NCI-H2171 treated with DMSO at 0.1 percent for 48 hours (cell line): ENCODE results near the gene DCAF5.
"Not testable (repeated sequence)": the region's sequence is repeated elsewhere in the genome, so short reads cannot be mapped to it uniquely, and the experiment has no call there.

ENCODE experiments used
- DNase-seq: peaks from one replicate; lab custom pipeline; 2025; lab: John Stamatoyannopoulos, UW

DCAF5 gene

DNA sequence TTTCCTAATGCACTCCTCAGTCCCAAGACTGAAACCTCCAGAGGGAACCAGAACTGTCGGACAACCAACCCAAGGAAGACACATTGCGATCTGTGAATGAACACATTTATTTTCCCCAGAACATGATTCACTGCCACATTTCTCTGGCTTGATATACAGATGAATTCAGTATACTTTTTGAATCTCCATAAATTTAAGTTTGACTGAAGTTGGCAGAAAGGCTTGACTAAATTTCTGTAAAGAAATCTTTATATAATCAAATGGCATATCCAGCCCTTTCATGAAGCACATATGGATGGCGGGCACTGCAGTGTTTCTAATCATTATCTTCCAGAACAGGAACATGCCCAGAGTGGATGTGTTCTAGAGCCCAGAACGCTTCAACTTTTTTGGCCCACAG, 56.7 kb downstream of the DCAF5 start:
- DNase-seq = no peak

- DNase-seq = no peak
Observed at GRCh38 chr14:69094481-69094880, 58.4 kb downstream of the DCAF5 start.

GRCh38 chr14:69093631-69094421, 59.1 kb downstream of the DCAF5 start:
- DNase-seq = no peak

DNA sequence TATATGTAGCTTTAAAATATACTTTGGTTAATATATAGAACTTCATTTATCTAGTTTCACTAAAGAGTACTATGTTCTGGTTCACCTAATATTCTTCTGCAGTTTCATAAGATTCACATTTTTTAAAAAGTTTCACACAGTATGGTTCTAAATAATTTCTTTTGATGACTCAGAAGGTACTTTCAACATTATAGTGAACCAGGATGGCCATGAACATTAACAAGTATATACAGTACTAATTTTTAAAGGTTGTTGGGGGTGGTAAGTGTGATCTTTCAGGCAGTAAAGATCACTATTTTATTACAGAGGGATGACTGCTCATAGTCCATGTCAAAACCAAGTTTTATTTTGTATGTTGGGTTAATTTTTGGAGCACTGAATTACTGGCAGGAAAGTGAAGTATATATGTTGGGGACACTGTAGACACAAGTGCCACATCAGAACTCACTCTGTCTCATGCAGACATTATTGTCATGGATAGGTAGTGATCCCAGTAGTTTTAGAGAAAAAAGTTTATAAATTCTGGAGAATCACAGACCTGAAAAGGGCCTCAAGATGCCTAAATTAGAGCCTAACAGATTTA, 60.0 kb downstream of the DCAF5 start:
- no peak for DNase-seq

- no peak for DNase-seq
Observed at GRCh38 chr14:69091695-69092094, 61.2 kb downstream of the DCAF5 start.

DNA sequence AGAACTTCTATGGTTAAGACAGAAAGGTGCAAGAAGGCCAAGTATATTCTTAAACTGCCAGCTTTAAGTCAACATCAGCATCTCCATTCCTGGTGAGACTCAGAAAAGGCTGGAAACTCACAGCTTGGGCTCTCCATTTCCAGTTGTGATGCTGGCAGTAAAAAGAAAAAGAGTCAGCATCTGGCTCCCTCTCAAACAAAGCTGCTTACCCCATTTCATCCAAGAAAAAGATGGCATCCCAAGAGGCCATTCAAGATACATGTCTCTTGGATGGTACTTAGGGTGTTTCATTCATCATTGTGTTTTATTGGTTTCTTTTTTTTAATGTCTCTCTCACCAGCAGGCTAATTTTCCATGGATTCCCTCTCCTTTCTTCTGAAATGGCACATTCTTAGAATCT, 61.9 kb downstream of the DCAF5 start:
- no peak for DNase-seq

DNA sequence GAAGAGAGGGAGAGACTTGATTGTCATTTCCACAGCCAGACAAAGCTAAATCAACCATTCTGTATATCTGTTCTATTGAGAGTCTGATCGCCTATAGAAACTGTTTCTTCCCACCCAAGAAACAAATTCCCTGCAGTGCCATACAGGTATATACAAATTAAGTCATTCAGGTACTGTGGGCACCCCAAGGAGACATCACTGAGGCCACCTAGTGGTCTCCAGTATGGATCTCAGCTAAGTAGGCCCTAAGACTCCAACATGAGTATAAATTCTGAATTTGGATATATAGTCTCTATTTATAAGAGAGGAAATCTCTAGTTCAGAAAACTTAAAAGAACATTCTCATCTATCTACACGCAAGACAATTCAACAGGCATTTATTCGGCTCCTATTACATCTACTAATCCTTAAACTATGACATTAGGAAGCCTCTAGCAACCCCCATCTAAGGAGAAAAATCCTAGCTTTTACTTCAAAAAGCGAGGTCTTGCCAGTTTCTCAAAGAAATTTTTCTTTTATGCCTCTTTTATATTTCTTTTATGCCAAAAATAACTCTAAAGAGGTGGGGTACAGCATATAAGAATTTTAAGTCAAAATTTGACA, 62.6 kb downstream of the DCAF5 start:
- peak; percentile 61 for DNase-seq

- no peak for DNase-seq
Observed at GRCh38 chr14:69089046-69089445, 63.9 kb downstream of the DCAF5 start.

DNA sequence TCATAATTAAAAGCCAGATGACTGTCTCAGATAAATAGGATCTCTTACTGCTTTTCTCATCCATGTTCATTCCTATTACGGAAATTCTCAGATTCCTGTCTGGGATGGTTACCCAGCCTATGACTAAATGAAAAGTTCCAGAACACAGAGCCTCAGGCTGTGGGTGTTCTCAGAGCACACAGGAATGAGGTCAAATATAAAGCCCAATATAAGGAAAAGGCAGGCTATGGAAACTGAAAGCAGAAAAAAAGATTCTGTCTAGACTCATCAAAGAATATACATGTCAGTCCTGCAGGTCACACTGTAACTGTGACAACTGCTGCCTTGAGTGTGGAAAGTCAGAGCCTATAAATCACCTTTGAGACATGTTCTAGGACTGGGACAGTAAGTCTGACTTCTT, 64.3 kb downstream of the DCAF5 start:
- no peak for DNase-seq

- peak; percentile 48 for DNase-seq
Observed at GRCh38 chr14:69087061-69087461, 65.9 kb downstream of the DCAF5 start.

- peak; percentile 50 for DNase-seq
Observed at GRCh38 chr14:69086537-69086936, 66.4 kb downstream of the DCAF5 start.

- no peak for DNase-seq
Observed at GRCh38 chr14:69084023-69084422, 68.9 kb downstream of the DCAF5 start.

DNA sequence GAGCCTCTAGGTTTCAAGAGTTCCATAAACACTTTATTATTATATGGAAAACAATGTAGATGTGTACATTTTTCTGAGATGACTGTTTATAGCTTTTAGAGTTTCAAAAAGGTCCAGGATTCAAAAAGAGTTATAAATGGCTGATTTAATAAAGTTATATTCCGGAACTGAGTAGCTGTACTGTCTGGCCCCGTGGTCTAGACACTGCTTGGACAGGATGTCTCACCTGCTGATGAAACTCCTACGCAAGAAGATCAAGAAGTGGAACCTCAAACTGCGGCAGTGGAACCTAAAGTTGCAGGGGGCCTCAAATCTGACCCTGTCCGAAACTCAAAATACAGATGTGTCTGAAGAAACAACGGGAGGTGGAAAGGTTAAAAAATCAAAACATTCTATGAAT, 69.7 kb downstream of the DCAF5 start:
- no peak for DNase-seq

DNA sequence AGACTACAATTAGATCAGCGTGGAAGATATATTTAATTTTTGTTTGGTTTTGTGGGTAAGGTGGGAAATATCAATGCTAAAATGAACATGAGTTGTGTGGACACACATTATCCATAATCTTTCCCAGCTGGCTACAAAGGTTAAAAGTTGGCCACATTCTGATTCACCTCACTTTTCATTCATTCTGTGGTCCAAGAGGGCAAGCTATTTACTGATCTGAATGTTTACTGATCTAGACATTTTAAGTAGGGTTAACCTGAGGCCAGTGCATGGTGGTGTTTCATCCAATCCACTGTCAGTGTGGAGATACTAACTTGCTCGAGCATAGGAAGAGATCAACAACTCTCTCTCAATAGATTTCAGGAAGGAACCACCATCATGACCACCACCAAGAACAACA, 71.6 kb downstream of the DCAF5 start:
- no peak for DNase-seq

- DNase-seq = no peak
Observed at GRCh38 chr14:69079747-69080146, 73.2 kb downstream of the DCAF5 start.

- no peak for DNase-seq
Observed at GRCh38 chr14:69079188-69079742, 73.7 kb downstream of the DCAF5 start.

GRCh38 chr14:69077841-69078240, 75.1 kb downstream of the DCAF5 start:
- no peak for DNase-seq

DNA sequence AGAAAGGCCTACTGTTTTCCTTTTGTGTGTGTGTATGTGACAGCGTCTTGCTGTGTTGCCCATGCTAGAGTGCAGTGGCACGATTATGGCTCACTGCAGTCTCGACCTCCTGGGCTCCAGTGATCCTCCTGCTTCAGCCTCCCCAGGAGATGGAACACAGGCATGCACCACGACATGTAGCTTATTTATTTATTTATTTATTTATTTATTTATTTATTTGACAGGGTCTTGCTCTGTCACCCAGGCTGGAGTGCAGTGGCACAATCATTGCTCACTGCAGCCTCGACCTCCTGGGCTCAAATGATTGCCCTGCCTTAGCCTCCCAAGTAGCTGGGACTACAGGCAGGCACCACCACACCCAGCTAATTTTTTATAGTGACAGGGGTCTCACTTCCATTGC, 75.7 kb downstream of the DCAF5 start:
- not testable (repeated sequence) for DNase-seq

- DNase-seq = no peak
Observed at GRCh38 chr14:69076341-69076740, 76.6 kb downstream of the DCAF5 start.

- DNase-seq = no peak
Observed at GRCh38 chr14:69073915-69074314, 79.0 kb downstream of the DCAF5 start.

GRCh38 chr14:69073429-69073828, 79.5 kb downstream of the DCAF5 start:
- no peak for DNase-seq

- DNase-seq = no peak
Observed at GRCh38 chr14:69072584-69072983, 80.3 kb downstream of the DCAF5 start.

GRCh38 chr14:69068744-69069421, 84.0 kb downstream of the DCAF5 start:
- DNase-seq = peak; percentile 13
